ENCODE data around the gene CTSA. TPM values are rescaled to one million over a fixed set of nuclear protein-coding genes. Genes with fewer than 3 reads are reported as not detected.
"Not testable (repeated sequence)": the region's sequence is repeated elsewhere in the genome, so short reads cannot be mapped to it uniquely, and the experiment has no call there.

CTSA gene
- total and polyA plus RNA-seq, 4 experiments from 2014 or later, result 102 to 165 (median 123) TPM

GRCh38 chr20:45898285-45898684 is 7.2 kb downstream of the CTSA start:
- no peak overlapping the region for H3K4me3 ChIP-seq (ENCODE audit: low read length in 2 of 2)
- H3K4me1 ChIP-seq (ENCODE audit: insufficient read depth, low read length), result peaks cover 10% of the 10 kb centered on the region
- CTCF ChIA-PET (ENCODE audit: partially characterized antibody), result no interaction called here
- no peaks in the 10 kb centered on the region for H3K9me3 ChIP-seq (ENCODE audit: control insufficient read depth in 1 of 2, low read length in 2 of 2)
- Mint-ChIP-seq H3K4me3 (no peak overlapping the region), H3K4me1 (peaks cover 2 to 14% (median 8%) of the 10 kb centered on the region in 4 donors), H3K27me3 (no peaks in the 10 kb centered on the region), H3K9me3 (peaks cover 0 to 2% (median 0%) of the 10 kb centered on the region in 8 donors), H3K27ac (no peak overlapping the region), H3K36me3 (peaks cover 4 to 28% of the 10 kb centered on the region in 2 donors)
- peaks cover 20% of the 10 kb centered on the region for H3K36me3 ChIP-seq (ENCODE audit: insufficient read depth, low read length)
- H3K27ac ChIP-seq (ENCODE audit: low read depth, low read length), result no peak overlapping the region
- H3K27me3 ChIP-seq (ENCODE audit: insufficient read depth, low read length), result no peaks in the 10 kb centered on the region
- POLR2A ChIA-PET (ENCODE audit: partially characterized antibody), result interaction anchor here (1.9 kb wide), 1 partner anchor 17 kb away, joined by 7 read pairs; the partner anchor contains the start of gene ZSWIM1
- intact Hi-C loops (cut with micrococcal nuclease), result no loop called here
- no peak for DNase-seq

- Histone ChIP-seq H3K27me3 (ENCODE audit: insufficient read depth, low read length) (no peaks in the 10 kb centered on the region), H3K4me1 (ENCODE audit: insufficient read depth, low read length) (peaks cover under 1% of the 10 kb centered on the region), H3K9me3 (ENCODE audit: control insufficient read depth in 1 of 2, low read length in 2 of 2) (no peaks in the 10 kb centered on the region), H3K27ac (ENCODE audit: low read depth, low read length) (no peak overlapping the region), H3K4me3 (ENCODE audit: low read length in 2 of 2) (no peak overlapping the region), H3K36me3 (ENCODE audit: insufficient read depth, low read length) (peaks cover 14% of the 10 kb centered on the region)
- no peak overlapping the region for H3K4me3 Mint-ChIP-seq
- DNase-seq, result no peak
- H3K36me3 Mint-ChIP-seq, result peaks cover 4 to 21% of the 10 kb centered on the region in 2 donors
- no peaks in the 10 kb centered on the region for H3K27me3 Mint-ChIP-seq
- peaks cover 2 to 4% (median 2%) of the 10 kb centered on the region in 4 donors for H3K4me1 Mint-ChIP-seq
- no peaks in the 10 kb centered on the region for H3K9me3 Mint-ChIP-seq
- H3K27ac Mint-ChIP-seq, result no peak overlapping the region
- CTCF ChIA-PET (ENCODE audit: partially characterized antibody), result no interaction called here
- intact Hi-C loops (cut with micrococcal nuclease), result no loop called here
- POLR2A ChIA-PET (ENCODE audit: partially characterized antibody), result interaction anchor here (1.9 kb wide), 1 partner anchor 18 kb away, joined by 7 read pairs; the partner anchor contains the start of gene ZSWIM1
These were observed 8.1 kb downstream of the CTSA start for GRCh38 chr20:45899046-45899835.

GRCh38 chr20:45901332-45901731 is 10.2 kb downstream of the CTSA start:
- H3K9me3 Mint-ChIP-seq; H3K27me3 Mint-ChIP-seq; DNase-seq; H3K4me1 Mint-ChIP-seq; H3K4me1 ChIP-seq (ENCODE audit: insufficient read depth, low read length); intact Hi-C loops (cut with micrococcal nuclease); H3K27ac Mint-ChIP-seq; H3K9me3 ChIP-seq (ENCODE audit: control insufficient read depth in 1 of 2, low read length in 2 of 2); H3K27me3 ChIP-seq (ENCODE audit: insufficient read depth, low read length); H3K4me3 ChIP-seq (ENCODE audit: low read length in 2 of 2); H3K36me3 ChIP-seq (ENCODE audit: insufficient read depth, low read length); H3K4me3 Mint-ChIP-seq; H3K27ac ChIP-seq (ENCODE audit: low read depth, low read length); CTCF ChIA-PET (ENCODE audit: partially characterized antibody): not testable (repeated sequence)
- H3K36me3 Mint-ChIP-seq, result peaks cover 4 to 17% of the 10 kb centered on the region in 2 donors
- POLR2A ChIA-PET (ENCODE audit: partially characterized antibody), result interaction anchor here (1.1 to 1.9 kb wide), 3 partner anchors 9 to 33 kb away, joined by 4 to 6 read pairs (median 4); partner anchors contain the start of genes CTSA, NEURL2 and PCIF1

GRCh38 chr20:45902199-45902701 is 11.1 kb downstream of the CTSA start:
- Histone ChIP-seq H3K9me3 (ENCODE audit: control insufficient read depth in 1 of 2, low read length in 2 of 2) (no peaks in the 10 kb centered on the region), H3K36me3 (ENCODE audit: insufficient read depth, low read length) (peaks cover 9% of the 10 kb centered on the region), H3K27ac (ENCODE audit: low read depth, low read length) (no peak overlapping the region), H3K4me1 (ENCODE audit: insufficient read depth, low read length) (no peaks in the 10 kb centered on the region), H3K27me3 (ENCODE audit: insufficient read depth, low read length) (no peaks in the 10 kb centered on the region), H3K4me3 (ENCODE audit: low read length in 2 of 2) (no peak overlapping the region)
- H3K27ac Mint-ChIP-seq, result no peak overlapping the region
- POLR2A ChIA-PET (ENCODE audit: partially characterized antibody), result interaction anchor here (0.7 to 1.9 kb wide), 4 partner anchors 10 to 32 kb away, joined by 3 to 6 read pairs (median 4); partner anchors contain the start of genes CTSA, NEURL2 and PCIF1
- no peak for DNase-seq
- H3K9me3 Mint-ChIP-seq, result no peaks in the 10 kb centered on the region
- H3K4me1 Mint-ChIP-seq, result peaks cover 0 to 2% (median under 1%) of the 10 kb centered on the region in 4 donors
- H3K4me3 Mint-ChIP-seq, result no peak overlapping the region
- H3K27me3 Mint-ChIP-seq, result no peaks in the 10 kb centered on the region
- CTCF ChIA-PET (ENCODE audit: partially characterized antibody), result no interaction called here
- H3K36me3 Mint-ChIP-seq, result peaks cover 4 to 15% of the 10 kb centered on the region in 2 donors
- intact Hi-C loops (cut with micrococcal nuclease), result no loop called here

- Histone ChIP-seq H3K4me3 (ENCODE audit: low read length in 2 of 2) (no peak overlapping the region), H3K27me3 (ENCODE audit: insufficient read depth, low read length) (no peaks in the 10 kb centered on the region), H3K4me1 (ENCODE audit: insufficient read depth, low read length) (no peaks in the 10 kb centered on the region), H3K36me3 (ENCODE audit: insufficient read depth, low read length) (no peaks in the 10 kb centered on the region), H3K9me3 (ENCODE audit: control insufficient read depth in 1 of 2, low read length in 2 of 2) (no peaks in the 10 kb centered on the region), H3K27ac (ENCODE audit: low read depth, low read length) (no peak overlapping the region)
- ChIA-PET POLR2A (ENCODE audit: partially characterized antibody) (interaction anchor here (1.1 to 1.2 kb wide), 6 partner anchors 13 to 30 kb away, joined by 3 to 5 read pairs (median 3); partner anchors contain the start of genes CTSA, NEURL2, PCIF1 and ZSWIM1), CTCF (ENCODE audit: partially characterized antibody) (interaction anchor here (1.2 to 1.3 kb wide), 2 partner anchors 13 to 66 kb away, joined by 3 read pairs; no protein-coding TSS in a partner anchor)
- H3K27ac Mint-ChIP-seq, result no peak overlapping the region
- DNase-seq, result no peak
- no peaks in the 10 kb centered on the region for H3K27me3 Mint-ChIP-seq
- H3K4me3 Mint-ChIP-seq, result no peak overlapping the region
- no peaks in the 10 kb centered on the region for H3K4me1 Mint-ChIP-seq
- H3K9me3 Mint-ChIP-seq, result no peaks in the 10 kb centered on the region
- no peaks in the 10 kb centered on the region for H3K36me3 Mint-ChIP-seq
- intact Hi-C loops (cut with micrococcal nuclease), result no loop called here
These were observed 13.7 kb downstream of the CTSA start for GRCh38 chr20:45904583-45905504.

- CTCF ChIA-PET (ENCODE audit: partially characterized antibody), result interaction anchor here (1.2 to 1.3 kb wide), 2 partner anchors 14 to 65 kb away, joined by 3 read pairs; no protein-coding TSS in a partner anchor
- no peaks in the 10 kb centered on the region for H3K9me3 ChIP-seq (ENCODE audit: control insufficient read depth in 1 of 2, low read length in 2 of 2)
- peak overlapping the region in 1 of 8 donors; percentile 5 for H3K4me3 Mint-ChIP-seq
- no peaks in the 10 kb centered on the region for H3K9me3 Mint-ChIP-seq
- H3K4me1 ChIP-seq (ENCODE audit: insufficient read depth, low read length), result peaks cover under 1% of the 10 kb centered on the region
- H3K27me3 Mint-ChIP-seq, result no peaks in the 10 kb centered on the region
- no peak overlapping the region for H3K27ac ChIP-seq (ENCODE audit: low read depth, low read length)
- H3K4me3 ChIP-seq (ENCODE audit: low read length in 2 of 2), result no peak overlapping the region
- intact Hi-C loops (cut with micrococcal nuclease), result no loop called here
- POLR2A ChIA-PET (ENCODE audit: partially characterized antibody), result interaction anchor here (1.1 to 1.2 kb wide), 5 partner anchors 14 to 29 kb away, joined by 3 to 5 read pairs (median 3); partner anchors contain the start of genes CTSA, NEURL2, PCIF1 and ZSWIM1
- no peak for DNase-seq
- peak overlapping the region in 1 of 7 donors; percentile 65 for H3K27ac Mint-ChIP-seq
- H3K36me3 Mint-ChIP-seq, result no peaks in the 10 kb centered on the region
- H3K4me1 Mint-ChIP-seq, result peaks cover 1 to 3% (median 1%) of the 10 kb centered on the region in 4 donors
- no peaks in the 10 kb centered on the region for H3K27me3 ChIP-seq (ENCODE audit: insufficient read depth, low read length)
- H3K36me3 ChIP-seq (ENCODE audit: insufficient read depth, low read length), result no peaks in the 10 kb centered on the region
These were observed 14.5 kb downstream of the CTSA start for GRCh38 chr20:45905505-45906079.
